SK-N-SH treated with all-trans-retinoic acid at 6 μM for 48 hours (cell line): ENCODE measurements around the gene LMCD1.

Source experiments
- ATAC-seq: fragments of 200-7000 bp; cut with Tn5 transposase; 3 replicates; pipeline ENCODE4 v1.9.1; 2020; ENCODE audit warnings: mild to moderate bottlenecking, moderate library complexity
- ARNTL ChIP-seq: fragments of 450-650 bp; formaldehyde crosslinking; IDR thresholded peaks from 2 replicates; pipeline ENCODE4 v1.5.0; 2020; ENCODE audit warnings: low read depth, mild to moderate bottlenecking, moderate library complexity, borderline replicate concordance
- BACH2 ChIP-seq: fragments of 250-450 bp; sonication (Bioruptor Pico); IDR thresholded peaks from 2 replicates; pipeline ENCODE4 v1.9.0; 2021; ENCODE audit warnings: mild to moderate bottlenecking, borderline replicate concordance
- CREB5 ChIP-seq: fragments of 250-450 bp; sonication (Bioruptor Pico); IDR thresholded peaks from 2 replicates; pipeline ENCODE4 v1.5.1; 2020; ENCODE audit warnings: low read depth, mild to moderate bottlenecking, moderate library complexity
- CSDC2 ChIP-seq: fragments of 250-450 bp; sonication (Bioruptor Pico); IDR thresholded peaks from 2 replicates; pipeline ENCODE4 v1.5.0; 2020; ENCODE audit warnings: mild to moderate bottlenecking, moderate library complexity
- ESRRG ChIP-seq: fragments of 250-450 bp; sonication (Bioruptor Pico); IDR thresholded peaks from 2 replicates; pipeline ENCODE4 v1.6.1; 2021; ENCODE audit warnings: mild to moderate bottlenecking
- GLIS3 ChIP-seq: fragments of 250-450 bp; sonication (Bioruptor Pico); IDR thresholded peaks from 2 replicates; pipeline ENCODE4 v1.5.0; 2020; ENCODE audit warnings: mild to moderate bottlenecking, moderate library complexity
- ISL1 ChIP-seq: fragments of 250-450 bp; sonication (Bioruptor Pico); IDR thresholded peaks from 2 replicates; pipeline ENCODE4 v2.1.2; 2022; ENCODE audit warnings: mild to moderate bottlenecking, moderate library complexity
- OSR1 ChIP-seq: fragments of 250-450 bp; sonication (Bioruptor Pico); IDR thresholded peaks from 2 replicates; pipeline ENCODE4 v1.8.0; 2022; ENCODE audit warnings: moderate library complexity, mild to moderate bottlenecking, inconsistent platforms
- PATZ1 ChIP-seq: fragments of 250-450 bp; sonication (Bioruptor Pico); IDR thresholded peaks from 2 replicates; pipeline ENCODE4 v1.8.0; 2020; ENCODE audit warnings: mild to moderate bottlenecking, moderate library complexity, borderline replicate concordance
- POU6F1 ChIP-seq: fragments of 250-450 bp; sonication (Bioruptor Pico); IDR thresholded peaks from 2 replicates; pipeline ENCODE4 v1.8.0; 2021; ENCODE audit warnings: low read depth, mild to moderate bottlenecking, moderate library complexity, borderline replicate concordance
- PPARA ChIP-seq: fragments of 250-450 bp; sonication (Bioruptor Pico); IDR thresholded peaks from 2 replicates; pipeline ENCODE4 v1.5.0; 2020; ENCODE audit warnings: mild to moderate bottlenecking, borderline replicate concordance
- RARB ChIP-seq: fragments of 250-450 bp; sonication (Bioruptor Pico); IDR thresholded peaks from 2 replicates; pipeline ENCODE4 v1.8.0; 2021; ENCODE audit warnings: mild to moderate bottlenecking, moderate library complexity
- SNAI2 ChIP-seq: fragments of 250-450 bp; sonication (Bioruptor Pico); IDR thresholded peaks from 2 replicates; pipeline ENCODE4 v1.5.0; 2020; ENCODE audit warnings: mild to moderate bottlenecking, moderate library complexity
- TCF4 ChIP-seq: fragments of 250-450 bp; sonication (Bioruptor Pico); IDR thresholded peaks from 2 replicates; pipeline ENCODE4 v1.8.0; 2021; ENCODE audit warnings: mild to moderate bottlenecking, moderate library complexity, borderline replicate concordance
- TOX ChIP-seq: fragments of 250-450 bp; sonication (Bioruptor Pico); IDR thresholded peaks from 2 replicates; pipeline ENCODE4 v1.8.0; 2021; ENCODE audit warnings: mild to moderate bottlenecking, moderate library complexity, borderline replicate concordance
- TSHZ2 ChIP-seq: fragments of 250-450 bp; sonication (Bioruptor Pico); IDR thresholded peaks from 2 replicates; pipeline ENCODE4 v1.5.0; 2020; ENCODE audit warnings: mild to moderate bottlenecking, moderate library complexity
- ZC3H10 ChIP-seq: fragments of 250-450 bp; sonication (Bioruptor Pico); IDR thresholded peaks from 2 replicates; pipeline ENCODE4 v1.5.1; 2021; ENCODE audit warnings: mild to moderate bottlenecking, moderate library complexity
- ZFP3 ChIP-seq: fragments of 250-450 bp; sonication (Bioruptor Pico); IDR thresholded peaks from 2 replicates; pipeline ENCODE4 v1.5.0; 2020; ENCODE audit warnings: mild to moderate bottlenecking, moderate library complexity
- ZFP30 ChIP-seq: fragments of 450-650 bp; formaldehyde crosslinking; IDR thresholded peaks from 2 replicates; pipeline ENCODE4 v1.5.0; 2022; ENCODE audit warnings: mild to moderate bottlenecking, moderate library complexity
- ZNF565 ChIP-seq: fragments of 450-650 bp; formaldehyde crosslinking; conservative IDR thresholded peaks from 2 replicates; pipeline ENCODE4 v1.5.0; 2020; ENCODE audit warnings: low read depth, mild to moderate bottlenecking, moderate library complexity
- ZNF70 ChIP-seq: fragments of 450-650 bp; formaldehyde crosslinking; IDR thresholded peaks from 2 replicates; pipeline ENCODE4 v1.5.0; 2020; ENCODE audit warnings: mild to moderate bottlenecking, moderate library complexity
- ZNF8 ChIP-seq: fragments of 450-650 bp; formaldehyde crosslinking; IDR thresholded peaks from 2 replicates; pipeline ENCODE4 v1.5.0; 2020; ENCODE audit warnings: mild to moderate bottlenecking, moderate library complexity

LMCD1 gene

GRCh38 chr3:8576841-8577571 is 75.4 kb downstream of the LMCD1 start:
- ATAC-seq: no peak
- TF ChIP-seq ZFP3: no peak
- TF ChIP-seq CREB5 (CRISPR knock-in tag): no peak
- no peak for TF ChIP-seq BACH2 (CRISPR knock-in tag)
- TF ChIP-seq ZC3H10 (CRISPR knock-in tag): no peak
- no peak for TF ChIP-seq RARB (CRISPR knock-in tag)
- TF ChIP-seq ESRRG (CRISPR knock-in tag): no peak
- no peak for TF ChIP-seq POU6F1 (CRISPR knock-in tag)
- no peak for TF ChIP-seq ZNF565
- no peak for TF ChIP-seq ZFP30 (CRISPR knock-in tag)
- TF ChIP-seq ISL1: no peak
- TF ChIP-seq TCF4 (CRISPR knock-in tag): no peak
- TF ChIP-seq SNAI2 (CRISPR knock-in tag): no peak
- TF ChIP-seq CSDC2 (CRISPR knock-in tag): no peak
- no peak for TF ChIP-seq PATZ1 (CRISPR knock-in tag)
- TF ChIP-seq, all 23 proteins: peak for 0

- no peak for ATAC-seq
- TF ChIP-seq TSHZ2 (CRISPR knock-in tag) (no peak), OSR1 (CRISPR knock-in tag) (no peak), SNAI2 (CRISPR knock-in tag) (no peak), PPARA (no peak), ZNF565 (no peak)
These were observed 76.7 kb downstream of the LMCD1 start for GRCh38 chr3:8578282-8578681.

GRCh38 chr3:8579096-8579495 is 77.5 kb downstream of the LMCD1 start:
- TF ChIP-seq TOX (CRISPR knock-in tag): no peak
- no peak for TF ChIP-seq TCF4 (CRISPR knock-in tag)
- TF ChIP-seq ZNF8 (CRISPR knock-in tag): no peak
- TF ChIP-seq ARNTL (CRISPR knock-in tag): no peak
- TF ChIP-seq ESRRG (CRISPR knock-in tag): no peak
- TF ChIP-seq GLIS3 (CRISPR knock-in tag): no peak
- no peak for TF ChIP-seq TSHZ2 (CRISPR knock-in tag)
- no peak for TF ChIP-seq ISL1
- TF ChIP-seq ZFP3: no peak
- no peak for TF ChIP-seq BACH2 (CRISPR knock-in tag)
- TF ChIP-seq ZNF70 (CRISPR knock-in tag): no peak
- no peak for TF ChIP-seq CREB5 (CRISPR knock-in tag)
- TF ChIP-seq POU6F1 (CRISPR knock-in tag): no peak
- TF ChIP-seq ZNF565: no peak
- TF ChIP-seq ZFP30 (CRISPR knock-in tag): no peak
- no peak for TF ChIP-seq CSDC2 (CRISPR knock-in tag)
- ATAC-seq: no peak
